SU-DHL-6 (cell line): Measurements from ENCODE around the gene PC.

Experiments
- H2AFZ ChIP-seq: fragments of 200-600 bp; sonication (generic); 2 replicates; pipeline ENCODE4 v1.6.1; 2014; ENCODE audit warnings: low read depth, mild to moderate bottlenecking, moderate library complexity, mixed read lengths, antibody characterized with exemption, low read length; ENCODE audit not compliant: severe bottlenecking
- H3F3A ChIP-seq: fragments of 200-600 bp; shearing (Covaris generic); 2 replicates; pipeline ENCODE4 v1.6.0; 2016; ENCODE audit warnings: antibody characterized with exemption, mild to moderate bottlenecking; ENCODE audit not compliant: insufficient read depth
- H3K27ac ChIP-seq: fragments of 200-600 bp; sonication (generic); 2 replicates; pipeline ENCODE4 v1.5.1; 2016; ENCODE audit warnings: low read depth, mild to moderate bottlenecking, low read length, moderate library complexity, mixed read lengths
- H3K27me3 ChIP-seq: fragments of 200-600 bp; sonication (generic), shearing (Covaris generic); 2 replicates; pipeline ENCODE4 v1.6.0; 2014; ENCODE audit warnings: mild to moderate bottlenecking, low read length
- H3K36me3 ChIP-seq: fragments of 200-600 bp; sonication (generic); 2 replicates; pipeline ENCODE4 v1.6.1; 2014; ENCODE audit warnings: mild to moderate bottlenecking, low read length, mixed read lengths
- H3K4me2 ChIP-seq: fragments of 300-600, 200-600 bp; shearing (Covaris generic), sonication (generic); 2 replicates; pipeline ENCODE4 v1.6.0; 2014; ENCODE audit warnings: low read length, low read depth, mild to moderate bottlenecking; ENCODE audit not compliant: poor library complexity, severe bottlenecking
- H3K4me3 ChIP-seq: fragments of 200-600 bp; sonication (generic); 2 replicates; pipeline ENCODE4 v1.5.1; 2014; ENCODE audit warnings: antibody characterized with exemption, low read length, mild to moderate bottlenecking, mixed read lengths; ENCODE audit not compliant: insufficient read depth, poor library complexity, severe bottlenecking
- H3K79me2 ChIP-seq: fragments of 200-600 bp; sonication (generic); 2 replicates; pipeline ENCODE4 v1.6.1; 2014; ENCODE audit warnings: mild to moderate bottlenecking, low read length, moderate library complexity; ENCODE audit not compliant: insufficient read depth
- H3K9ac ChIP-seq: fragments of 200-600 bp; sonication (generic); 2 replicates; pipeline ENCODE4 v1.7.0; 2014; ENCODE audit warnings: mild to moderate bottlenecking, low read length
- H3K9me2 ChIP-seq: fragments of 200-600 bp; sonication (generic); replicated peaks from 2 replicates; pipeline ENCODE4 v1.6.1; 2014; ENCODE audit warnings: low read length; ENCODE audit not compliant: insufficient read depth
- H3K9me3 ChIP-seq: fragments of 200-600 bp; sonication (generic); 2 replicates; pipeline ENCODE4 v1.6.1; 2014; ENCODE audit warnings: low read length, mixed read lengths; ENCODE audit not compliant: insufficient read depth
- H4K20me1 ChIP-seq: fragments of 200-600 bp; sonication (generic); 2 replicates; pipeline ENCODE4 v1.6.1; 2014; ENCODE audit warnings: low read depth, mild to moderate bottlenecking, antibody characterized with exemption, low read length, moderate library complexity, mixed read lengths
- CTCF ChIP-seq: fragments of 200-600 bp; sonication (generic); IDR thresholded peaks from one replicate; pipeline ENCODE4 v1.5.1; 2017; ENCODE audit warnings: antibody characterized with exemption, mild to moderate bottlenecking, low read length, moderate library complexity; ENCODE audit not compliant: insufficient read depth, poor library complexity, severe bottlenecking
- EZH2phosphoT487 ChIP-seq: fragments of 200-600 bp; sonication (generic), shearing (Covaris generic); conservative IDR thresholded peaks from 2 replicates; pipeline ENCODE4 v1.6.1; 2018; ENCODE audit warnings: mild to moderate bottlenecking, antibody characterized with exemption, low read length, moderate library complexity, mixed read lengths

Gene PC

GRCh38 chr11:66985508-66986177, 27.5 kb upstream of the PC start:
- Histone ChIP-seq H4K20me1 (no peaks in the 10 kb centered on the region), H3K36me3 (no peaks in the 10 kb centered on the region), H3K27me3 (no peaks in the 10 kb centered on the region), H3K9me2 (no peaks in the 10 kb centered on the region), H3K79me2 (no peaks in the 10 kb centered on the region), H3K4me3 (no peak overlapping the region), H3K4me2 (no peak overlapping the region), H2AFZ (no peak overlapping the region), H3K9me3 (no peaks in the 10 kb centered on the region), H3K9ac (no peak overlapping the region), H3K27ac (no peak overlapping the region), H3F3A (no peaks in the 10 kb centered on the region)
- no peak for TF ChIP-seq CTCF
- no peak for TF ChIP-seq EZH2phosphoT487

GRCh38 chr11:66983275-66983924, 25.2 kb upstream of the PC start:
- TF ChIP-seq CTCF (no peak), EZH2phosphoT487 (no peak)
- Histone ChIP-seq H3K4me2 (no peak overlapping the region), H3K27me3 (no peaks in the 10 kb centered on the region), H3K9ac (no peak overlapping the region), H3K36me3 (no peaks in the 10 kb centered on the region), H3K79me2 (no peaks in the 10 kb centered on the region), H3K4me3 (no peak overlapping the region), H3K9me2 (no peaks in the 10 kb centered on the region), H3K9me3 (no peaks in the 10 kb centered on the region), H2AFZ (no peak overlapping the region), H3K27ac (no peak overlapping the region), H3F3A (no peaks in the 10 kb centered on the region), H4K20me1 (no peaks in the 10 kb centered on the region)

GRCh38 chr11:66981976-66982578, 23.9 kb upstream of the PC start:
- no peaks in the 10 kb centered on the region for H4K20me1 ChIP-seq
- H3F3A ChIP-seq = no peaks in the 10 kb centered on the region
- no peaks in the 10 kb centered on the region for H3K27me3 ChIP-seq
- TF ChIP-seq EZH2phosphoT487 (no peak), CTCF (no peak)
- H3K4me3 ChIP-seq = no peak overlapping the region
- H3K9ac ChIP-seq = no peak overlapping the region
- H3K9me2 ChIP-seq = no peaks in the 10 kb centered on the region
- H3K9me3 ChIP-seq = no peaks in the 10 kb centered on the region
- no peak overlapping the region for H3K27ac ChIP-seq
- no peaks in the 10 kb centered on the region for H3K36me3 ChIP-seq
- H2AFZ ChIP-seq = no peak overlapping the region
- no peak overlapping the region for H3K4me2 ChIP-seq
- H3K79me2 ChIP-seq = no peaks in the 10 kb centered on the region
